ENCODE data around the gene TMEM240. TPM values are rescaled to one million over a fixed set of nuclear protein-coding genes. Genes with fewer than 3 reads are reported as not detected.

TMEM240 gene
- total and polyA plus RNA-seq, 10 of the 15 experiments (the other 5 are each of a cell fraction or from before 2014, with no cell fraction given) = 0.17 to 0.49 TPM; not detected in 8

GRCh38 chr1:1536938-1537546 lies 3.4 kb downstream of the TMEM240 start:
- in situ Hi-C loops (cut with MboI) (no loop called here), intact Hi-C loops (cut with micrococcal nuclease; ENCODE audit: unreplicated experiment) (no loop called here)
- no peaks in the 10 kb centered on the region; a peak in 2 of 4 replicates for H3K36me3 ChIP-seq (ENCODE audit: control insufficient read depth in 2 of 2, insufficient read depth in 2 of 2, low read length in 1 of 2)
- no peak for TF ChIP-seq ESRRA (IDR thresholded peaks at IDR 0.05; ENCODE audit: low read length)
- no peak for TF ChIP-seq PML (IDR thresholded peaks at IDR 0.05; ENCODE audit: low read length)
- no peak for TF ChIP-seq EED (IDR thresholded peaks at IDR 0.05; ENCODE audit: low read depth)
- no peak for TF ChIP-seq NR2F1 (conservative IDR thresholded peaks at IDR 0.05)
- TF ChIP-seq KDM1A (IDR thresholded peaks at IDR 0.05; ENCODE audit: borderline replicate concordance) = no peak
- TF ChIP-seq BCL11A (IDR thresholded peaks at IDR 0.05; ENCODE audit: low read depth, low read length) = no peak
- TF ChIP-seq JUND (IDR thresholded peaks at IDR 0.05; ENCODE audit: low read depth, low read length) = no peak
- TF ChIP-seq STAT3 (IDR thresholded peaks at IDR 0.05; ENCODE audit: low read depth, low read length) = no peak
- no peak for TF ChIP-seq HDAC6 (IDR thresholded peaks at IDR 0.05; ENCODE audit: unreplicated experiment)
- TF ChIP-seq, protein P1, sequence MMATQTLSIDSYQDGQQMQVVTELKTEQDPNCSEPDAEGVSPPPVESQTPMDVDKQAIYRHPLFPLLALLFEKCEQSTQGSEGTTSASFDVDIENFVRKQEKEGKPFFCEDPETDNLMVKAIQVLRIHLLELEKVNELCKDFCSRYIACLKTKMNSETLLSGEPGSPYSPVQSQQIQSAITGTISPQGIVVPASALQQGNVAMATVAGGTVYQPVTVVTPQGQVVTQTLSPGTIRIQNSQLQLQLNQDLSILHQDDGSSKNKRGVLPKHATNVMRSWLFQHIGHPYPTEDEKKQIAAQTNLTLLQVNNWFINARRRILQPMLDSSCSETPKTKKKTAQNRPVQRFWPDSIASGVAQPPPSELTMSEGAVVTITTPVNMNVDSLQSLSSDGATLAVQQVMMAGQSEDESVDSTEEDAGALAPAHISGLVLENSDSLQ (IDR thresholded peaks at IDR 0.05) = no peak
- TF ChIP-seq BACH1 (IDR thresholded peaks at IDR 0.05; ENCODE audit: borderline replicate concordance) = no peak
- no peak for TF ChIP-seq FOS (IDR thresholded peaks at IDR 0.05; ENCODE audit: borderline replicate concordance, extremely low read depth, insufficient read length)
- TF ChIP-seq RAD21 (IDR thresholded peaks at IDR 0.05; ENCODE audit: insufficient read depth, low read depth, low read length) = no peak
- no peak for TF ChIP-seq MEF2B (IDR thresholded peaks at IDR 0.05; ENCODE audit: partially characterized antibody, poor library complexity, severe bottlenecking)
- no peak for TF ChIP-seq NFXL1 (IDR thresholded peaks at IDR 0.05; ENCODE audit: borderline replicate concordance)
- TF ChIP-seq NR2C2 (IDR thresholded peaks at IDR 0.05; ENCODE audit: borderline replicate concordance, control insufficient read depth, insufficient read length, low read depth) = no peak
- no peaks in the 10 kb centered on the region for H3K79me2 ChIP-seq (ENCODE audit: control insufficient read depth, insufficient read depth, low read length)
- RAD21 ChIA-PET (ENCODE audit: unreplicated experiment) = no interaction called here
- no peak for FAIRE-seq
- no peaks in the 10 kb centered on the region for H4K20me1 ChIP-seq (ENCODE audit: control insufficient read depth, insufficient read depth)
- DNase-seq (ENCODE audit: low read depth, low spot score) = no peak
- no peak overlapping the region for H3K27ac ChIP-seq (ENCODE audit: control insufficient read depth, insufficient read depth)
- 55% methylated on average over 15 of the region's 15 CpGs for WGBS (ENCODE audit: insufficient coverage, insufficient replicate concordance, low lambda C conversion rate, missing lambda C conversion rate)
- no peak overlapping the region for H3K9ac ChIP-seq (ENCODE audit: control insufficient read depth, insufficient read depth, low read length)
- no peak overlapping the region for H2AFZ ChIP-seq (ENCODE audit: control insufficient read depth, low read depth, low read length)
- no peaks in the 10 kb centered on the region for H3K27me3 ChIP-seq (replicated peaks in 1 of 2; ENCODE audit: control insufficient read depth in 2 of 2, insufficient read depth in 2 of 2, low read length in 1 of 2)
- ATAC-seq = no peak
- no peaks in the 10 kb centered on the region for H3K9me3 ChIP-seq (replicated peaks; ENCODE audit: control insufficient read depth, insufficient read depth, low read length)
- no peak overlapping the region for H3K4me2 ChIP-seq (ENCODE audit: control insufficient read depth, insufficient read depth)
- BruUV-seq (replicated peaks) = no TSS peak
- SMC1A ChIA-PET (ENCODE audit: uncharacterized antibody, unreplicated experiment) = no interaction called here
- CTCF ChIA-PET = no interaction called here
- no peaks in the 10 kb centered on the region for H3K4me1 ChIP-seq (ENCODE audit: control insufficient read depth, insufficient read depth, low read length)
- H3K4me3 ChIP-seq = no peak overlapping the region
- POLR2A ChIA-PET = no interaction called here

Data from GM12878 (cell line).